ENCODE results near the gene TNFSF8.

TNFSF8 gene

DNA sequence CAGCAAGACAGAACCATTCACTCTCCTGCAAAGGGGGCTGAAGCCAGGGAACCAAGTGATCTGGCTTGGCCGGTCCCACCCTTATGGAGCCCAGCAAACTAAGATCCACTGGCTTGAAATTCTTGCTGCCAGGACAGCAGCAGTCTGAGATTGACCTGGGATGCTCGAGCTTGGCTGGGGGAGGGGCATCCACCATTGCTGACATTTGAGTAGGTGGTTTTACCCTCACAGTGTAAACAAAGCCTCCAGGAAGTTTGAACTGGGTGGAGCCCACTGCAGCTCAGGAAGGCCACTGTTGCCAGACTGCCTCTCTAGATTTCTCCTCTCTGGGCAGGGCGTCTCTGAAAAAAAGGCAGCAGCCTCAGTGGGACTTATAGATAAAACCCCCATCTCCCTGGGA lies 60.5 kb downstream of the TNFSF8 start:
- DNase-seq (ENCODE audit: low read depth) = no peak

GRCh38 chr9:114869378-114869777 lies 61.0 kb downstream of the TNFSF8 start:
- DNase-seq (ENCODE audit: low read depth) = no peak

GRCh38 chr9:114867327-114867726 lies 63.1 kb downstream of the TNFSF8 start:
- no peak for DNase-seq (ENCODE audit: low read depth)

DNA sequence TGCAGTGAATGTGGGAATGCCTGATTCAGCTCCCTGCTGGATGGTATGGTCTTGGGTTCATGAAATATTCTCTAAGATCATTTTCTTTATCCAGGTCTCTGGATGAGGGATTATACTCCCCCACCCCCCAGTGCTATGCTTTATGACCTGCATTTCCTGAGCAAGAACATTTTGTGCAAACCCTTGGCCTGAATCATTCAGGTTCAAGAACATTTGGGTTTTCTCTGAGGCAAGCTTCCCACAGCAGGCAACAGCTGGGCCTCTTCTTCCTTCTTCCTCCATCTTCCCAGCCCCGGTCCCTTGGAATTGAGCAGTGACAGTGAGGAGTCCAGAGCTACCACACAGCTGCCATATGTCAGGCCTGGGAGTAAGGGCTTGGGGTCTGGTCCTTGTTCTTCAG lies 65.9 kb downstream of the TNFSF8 start:
- no peak for DNase-seq (ENCODE audit: low read depth)

- DNase-seq (ENCODE audit: low read depth) = no peak
Observed at GRCh38 chr9:114861922-114862605, 68.3 kb downstream of the TNFSF8 start.

- no peak for DNase-seq (ENCODE audit: low read depth)
Observed at GRCh38 chr9:114861273-114861672, 69.1 kb downstream of the TNFSF8 start.

DNA sequence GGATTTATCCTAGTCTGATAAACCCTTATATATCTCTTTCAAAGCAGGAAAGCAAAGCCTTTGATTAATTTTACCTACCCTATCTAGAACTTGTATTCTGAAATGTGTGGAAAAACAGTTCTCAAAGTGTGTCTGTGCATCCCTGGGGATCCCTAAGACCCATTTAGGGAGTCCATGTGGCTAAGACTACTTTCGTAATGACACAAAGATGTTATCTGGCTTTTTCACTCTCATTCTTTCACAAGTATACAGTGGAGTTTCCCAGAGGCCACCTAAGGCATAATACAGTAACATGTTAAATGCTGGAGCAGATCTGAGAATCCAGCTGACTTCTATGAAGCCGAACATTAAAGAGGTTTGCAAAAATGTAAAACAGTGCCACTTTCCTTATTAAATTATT lies 70.2 kb downstream of the TNFSF8 start:
- no peak for DNase-seq (ENCODE audit: low read depth)

DNA sequence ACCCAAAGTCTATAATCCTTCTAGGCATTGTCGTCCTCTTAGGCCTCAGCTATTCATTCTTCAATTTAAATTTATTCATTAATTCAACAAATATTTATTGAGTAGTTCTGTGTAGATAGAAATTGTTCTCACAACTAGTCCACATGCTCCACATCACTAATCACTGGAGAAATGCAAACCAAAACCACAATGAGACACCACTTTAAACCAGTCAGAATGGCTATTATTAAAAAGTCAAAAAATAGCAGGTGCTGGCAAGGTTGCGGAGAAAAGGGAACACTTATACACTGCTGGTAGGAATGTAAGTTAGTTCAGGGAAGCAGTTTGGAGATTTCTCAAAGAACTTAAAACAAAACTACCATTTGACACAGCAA lies 73.5 kb downstream of the TNFSF8 start:
- DNase-seq (ENCODE audit: low read depth) = no peak

GRCh38 chr9:114856215-114856941 lies 74.0 kb downstream of the TNFSF8 start:
- no peak for DNase-seq (ENCODE audit: low read depth)

DNA sequence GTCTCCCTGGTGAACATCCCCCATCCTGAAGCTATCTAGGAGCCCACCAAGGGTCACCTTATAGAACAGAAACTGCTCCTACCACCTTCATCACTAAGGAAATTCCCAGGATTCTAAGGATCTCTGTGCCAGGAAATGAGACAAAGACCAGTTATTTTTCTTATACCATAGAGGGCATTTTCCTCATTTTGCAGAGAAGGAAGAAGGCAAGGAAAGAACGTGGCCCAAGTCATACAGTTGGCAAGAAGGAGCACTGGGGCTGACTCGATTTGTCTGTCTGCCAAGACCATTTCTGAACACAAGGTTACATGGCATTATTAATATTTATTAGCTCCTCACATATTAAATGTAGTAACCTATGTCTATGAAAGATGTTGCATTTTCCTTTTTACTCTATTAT lies 74.9 kb downstream of the TNFSF8 start:
- no peak for DNase-seq (ENCODE audit: low read depth)

DNA sequence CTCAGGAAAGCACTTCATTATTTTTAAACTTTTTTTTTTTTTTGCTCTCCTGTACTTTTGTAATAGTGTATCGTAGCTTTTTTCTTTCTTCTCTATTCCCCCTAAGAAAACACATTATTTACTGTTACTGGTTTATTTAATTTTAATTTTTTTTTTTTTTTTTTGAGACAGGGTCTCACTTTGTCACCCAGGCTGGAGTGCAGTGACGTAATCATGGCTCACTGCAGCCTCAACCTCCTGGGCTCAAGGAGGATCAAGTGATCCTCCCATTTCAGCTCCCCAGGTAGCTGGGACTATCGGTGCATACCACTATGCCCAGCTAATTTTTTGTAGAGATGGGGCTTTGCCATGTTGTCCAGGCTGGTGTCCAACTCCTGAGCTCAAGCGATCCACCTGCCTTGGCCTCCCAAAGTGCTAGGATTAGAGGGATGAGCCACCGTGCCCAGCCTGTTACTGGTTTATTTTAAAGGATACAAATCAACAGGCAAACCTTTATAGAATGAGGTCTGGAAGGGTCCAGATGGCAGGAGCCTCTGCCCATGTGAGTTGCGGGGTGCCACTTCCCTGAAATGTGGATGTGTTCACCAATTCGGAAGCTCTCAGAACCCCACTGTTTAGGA lies 75.5 kb downstream of the TNFSF8 start:
- DNase-seq (ENCODE audit: low read depth) = no peak

DNA sequence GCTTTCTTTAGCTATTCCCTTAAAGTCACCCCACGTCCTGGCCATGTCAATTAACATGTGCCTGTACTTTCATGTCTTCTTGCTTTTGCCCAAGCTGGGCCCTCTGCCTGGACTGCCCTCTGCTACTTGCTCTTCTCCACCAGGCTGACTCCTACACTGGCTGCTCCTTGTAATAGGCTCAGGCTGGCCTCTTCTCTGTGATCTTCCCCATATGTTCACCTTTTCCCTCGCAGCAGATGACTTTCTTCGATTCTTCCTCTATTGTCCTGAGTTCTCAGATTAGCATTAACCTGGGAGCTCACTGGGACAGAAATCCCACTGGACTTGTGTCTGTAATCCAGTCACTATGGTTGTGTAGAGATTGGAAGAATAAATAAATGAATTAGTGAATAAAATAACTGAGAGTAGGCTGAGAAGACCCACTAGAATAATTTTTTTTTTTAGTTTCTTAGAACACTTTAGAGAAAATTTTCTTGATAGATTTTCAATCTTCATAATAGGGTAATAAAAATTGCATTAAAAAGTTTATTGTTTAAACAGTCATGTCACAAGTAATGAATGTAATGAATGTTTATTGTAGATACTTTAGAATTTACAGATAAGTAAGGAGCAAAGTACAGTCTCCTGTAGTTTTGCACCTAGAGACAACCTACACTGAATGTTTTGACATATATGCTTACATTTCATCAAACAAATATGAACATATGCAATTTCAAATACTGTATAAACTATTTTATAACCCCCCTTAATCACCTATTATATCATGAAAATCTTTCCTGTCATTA lies 77.1 kb downstream of the TNFSF8 start:
- DNase-seq (ENCODE audit: low read depth) = no peak

DNA sequence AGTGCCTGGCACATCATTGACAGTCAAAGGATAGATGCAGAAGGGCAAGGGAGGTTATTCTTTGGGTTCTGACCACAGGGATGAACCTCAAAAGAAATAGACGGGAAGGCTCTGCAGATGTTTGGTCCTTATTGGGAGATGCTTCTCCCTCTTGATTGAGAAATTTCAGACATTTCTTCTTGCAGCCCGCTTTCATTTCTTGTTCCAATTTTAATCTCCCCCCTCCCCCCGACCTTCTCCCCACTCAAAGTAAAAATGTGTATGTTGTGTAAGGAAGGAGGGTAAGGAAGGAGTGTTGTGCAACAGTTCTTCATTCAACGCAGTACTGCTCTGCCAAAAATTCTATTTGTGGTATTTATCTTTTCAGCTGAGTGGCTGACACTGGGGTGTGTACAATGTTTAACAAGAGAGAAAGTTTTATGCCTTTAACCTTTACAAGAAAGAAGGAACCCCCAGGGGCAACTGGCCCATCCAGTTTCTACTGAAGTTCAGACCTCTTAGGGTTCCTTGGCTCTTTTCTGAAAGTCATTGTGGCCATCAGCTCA lies 78.3 kb downstream of the TNFSF8 start:
- no peak for DNase-seq (ENCODE audit: low read depth)

- no peak for DNase-seq (ENCODE audit: low read depth)
Observed at GRCh38 chr9:114851306-114851705, 79.1 kb downstream of the TNFSF8 start.
